Mesenchymal stem cell (in vitro differentiated cells and primary cell): ENCODE measurements around the gene APOL1.

Source experiments
- DNase-seq: peaks from one replicate; pipeline ENCODE4 v3.0.0-alpha.2; 2013
- H2AFZ ChIP-seq: one replicate; pipeline ENCODE4 v1.6.1; 2013; ENCODE audit warnings: low read depth, mild to moderate bottlenecking, control low read depth, inconsistent platforms, low read length, moderate library complexity
- H2AK5ac ChIP-seq: 2 replicates; pipeline ENCODE4 v1.6.1; 2013; ENCODE audit warnings: low read length, moderate library complexity, mild to moderate bottlenecking, inconsistent platforms; ENCODE audit not compliant: severe bottlenecking
- H2BK120ac ChIP-seq: one replicate; pipeline ENCODE4 v1.6.1; 2013; ENCODE audit warnings: low read depth, mild to moderate bottlenecking, inconsistent platforms, low read length, moderate library complexity
- H2BK12ac ChIP-seq, 2 experiments: one replicate each; pipeline ENCODE4 v1.6.1; 2013; ENCODE audit warnings: inconsistent platforms in 2 of 2, low read length in 2 of 2, mild to moderate bottlenecking in 2 of 2, moderate library complexity in 2 of 2, control low read depth in 1 of 2
- H2BK15ac ChIP-seq: one replicate; pipeline ENCODE4 v1.6.1; 2013; ENCODE audit warnings: mild to moderate bottlenecking, low read depth, inconsistent platforms; ENCODE audit not compliant: poor library complexity, severe bottlenecking
- H2BK5ac ChIP-seq: 2 replicates; pipeline ENCODE4 v1.6.1; 2013; ENCODE audit warnings: low read depth, mild to moderate bottlenecking, low read length, control low read depth, inconsistent platforms; ENCODE audit not compliant: poor library complexity, severe bottlenecking
- H3K14ac ChIP-seq, 2 experiments: one replicate each; pipeline ENCODE4 v1.6.1; 2013; ENCODE audit warnings: inconsistent platforms in 2 of 2, low read length in 2 of 2, control low read depth in 1 of 2, mild to moderate bottlenecking in 1 of 2, moderate library complexity in 1 of 2
- H3K18ac ChIP-seq, 2 experiments: one replicate each; pipeline ENCODE4 v1.6.1; 2013; ENCODE audit warnings: inconsistent platforms in 2 of 2, low read length in 2 of 2, control low read depth in 1 of 2, low read depth in 1 of 2, mild to moderate bottlenecking in 1 of 2
- H3K23ac ChIP-seq, 2 experiments: one replicate each; pipeline ENCODE4 v1.6.1; 2013; ENCODE audit warnings: inconsistent platforms in 2 of 2, low read length in 2 of 2, mild to moderate bottlenecking in 2 of 2, moderate library complexity in 2 of 2, control low read depth in 1 of 2
- H3K27ac ChIP-seq: 2 replicates; pipeline ENCODE4 v1.5.1; 2013; ENCODE audit warnings: mild to moderate bottlenecking, moderate library complexity, low read length, control low read depth, inconsistent platforms; ENCODE audit not compliant: poor library complexity, severe bottlenecking
- H3K27me3 ChIP-seq, 2 experiments: 2 replicates each; pipeline versions ENCODE4 v1.6.1 to v1.7.0; 2013; ENCODE audit warnings: low read length in 2 of 2, mild to moderate bottlenecking in 2 of 2, moderate library complexity in 2 of 2, control low read depth in 1 of 2, inconsistent platforms in 1 of 2; ENCODE audit not compliant: control insufficient read depth in 1 of 2, insufficient read depth in 1 of 2
- H3K36me3 ChIP-seq, 2 experiments: 2 replicates each; pipeline versions ENCODE4 v1.6.1 to v1.7.0; 2013; ENCODE audit warnings: low read length in 2 of 2, control low read depth in 1 of 2, inconsistent platforms in 1 of 2, low read depth in 1 of 2, mild to moderate bottlenecking in 1 of 2; ENCODE audit not compliant: insufficient read depth in 2 of 2, control insufficient read depth in 1 of 2
- H3K4ac ChIP-seq, 2 experiments: one replicate each; pipeline ENCODE4 v1.6.1; 2013; ENCODE audit warnings: inconsistent platforms in 2 of 2, low read length in 2 of 2, mild to moderate bottlenecking in 2 of 2, moderate library complexity in 2 of 2, control low read depth in 1 of 2, low read depth in 1 of 2
- H3K4me1 ChIP-seq: 2 replicates; pipeline ENCODE4 v1.6.1; 2013; ENCODE audit warnings: low read depth, low read length, control low read depth; ENCODE audit not compliant: control insufficient read depth, insufficient read depth
- H3K4me2 ChIP-seq: 2 replicates; pipeline ENCODE4 v1.6.1; 2013; ENCODE audit warnings: low read length, mild to moderate bottlenecking, inconsistent platforms; ENCODE audit not compliant: poor library complexity, severe bottlenecking
- H3K4me3 ChIP-seq, 2 experiments: 2 replicates each; pipeline versions ENCODE4 v1.5.1 to v1.7.0; 2013; ENCODE audit warnings: low read length in 2 of 2, mild to moderate bottlenecking in 2 of 2, control low read depth in 1 of 2, low read depth in 1 of 2; ENCODE audit not compliant: insufficient read depth in 1 of 2
- H3K79me1 ChIP-seq: replicated peaks from 2 replicates; pipeline ENCODE4 v1.6.1; 2013; ENCODE audit warnings: mild to moderate bottlenecking, control low read depth, low read length, inconsistent platforms; ENCODE audit not compliant: poor library complexity, severe bottlenecking
- H3K9ac ChIP-seq: 2 replicates; pipeline ENCODE4 v1.7.0; 2013; ENCODE audit warnings: mild to moderate bottlenecking, low read length, moderate library complexity
- H3K9me3 ChIP-seq: 2 replicates; pipeline ENCODE4 v1.7.0; 2013; ENCODE audit warnings: mild to moderate bottlenecking, low read length; ENCODE audit not compliant: control insufficient read depth
- H4K8ac ChIP-seq: one replicate; pipeline ENCODE4 v1.6.1; 2013; ENCODE audit warnings: inconsistent platforms, mild to moderate bottlenecking, low read length, moderate library complexity
- H4K91ac ChIP-seq: one replicate; pipeline ENCODE4 v1.6.1; 2013; ENCODE audit warnings: mild to moderate bottlenecking, low read length, inconsistent platforms
- WGBS: methylation state at CpG from one replicate; pipeline ENCODE4 v1.1.7; 2013; ENCODE audit warnings: mixed read lengths; 5-methylcytosine and 5-hydroxymethylcytosine counted together

The APOL1 gene

DNA sequence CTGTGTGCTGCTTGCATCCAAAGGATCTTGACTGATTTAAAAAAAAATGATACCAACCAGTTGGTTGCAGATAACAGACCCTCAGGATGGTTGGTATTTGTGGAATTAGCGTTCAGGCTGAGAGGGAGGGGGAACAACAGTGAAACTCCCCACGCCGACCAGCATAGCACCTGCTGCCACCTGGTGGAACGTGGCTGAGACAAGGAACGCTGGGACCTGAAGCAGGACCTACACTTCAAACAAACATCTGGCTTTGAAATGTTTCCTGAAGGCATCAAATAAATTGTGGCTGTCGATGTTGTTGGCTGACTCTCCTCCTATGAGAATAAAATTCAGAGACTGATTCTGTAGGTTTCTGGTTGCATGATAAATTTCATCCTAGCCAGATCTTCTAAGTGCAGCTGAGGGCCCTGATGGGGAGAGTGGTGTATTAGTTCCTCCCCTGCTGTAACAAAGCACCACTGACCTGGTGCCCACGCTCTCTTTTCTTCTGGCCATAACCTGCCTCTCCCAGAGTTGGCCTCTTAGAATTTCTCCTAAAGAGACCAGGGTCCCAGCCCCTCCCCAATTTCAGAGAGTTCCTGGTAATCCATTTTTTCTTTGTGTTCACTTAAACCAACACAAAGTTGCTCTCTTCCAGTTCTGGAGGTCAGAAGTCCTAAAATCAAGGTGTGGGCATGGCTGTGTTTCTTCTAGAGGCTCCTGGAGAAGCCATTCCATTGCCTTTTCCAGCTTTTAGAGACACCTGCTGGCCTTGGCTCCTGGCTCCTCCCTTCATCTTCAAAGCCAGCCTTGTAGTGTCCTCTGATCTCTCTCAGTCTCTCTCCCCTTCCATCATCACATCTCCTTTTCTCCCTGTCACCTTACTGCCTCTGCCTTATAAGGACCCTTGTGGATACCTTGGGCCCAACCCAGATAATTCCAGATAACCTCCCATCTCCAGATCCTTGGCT lies 30.9 kb upstream of the APOL1 start:
- 25% methylated on average over 7 of the region's 7 CpGs for WGBS
- Histone ChIP-seq H3K4me2 (no peak overlapping the region), H3K9ac (peak overlapping the region; percentile 75), H2BK15ac (no peak overlapping the region), H3K36me3 (peaks cover 10 to 12% of the 10 kb centered on the region in 2 experiments), H3K9me3 (no peaks in the 10 kb centered on the region), H2BK120ac (no peak overlapping the region), H3K18ac (no peak overlapping the region), H3K27ac (no peak overlapping the region), H3K27me3 (peaks cover 7 to 11% of the 10 kb centered on the region in 2 experiments), H3K4me1 (peaks cover 3% of the 10 kb centered on the region), H3K23ac (no peak overlapping the region), H4K91ac (peak overlapping the region; percentile 45), H2BK5ac (no peak overlapping the region), H4K8ac (no peak overlapping the region), H3K4me3 (no peak overlapping the region), H2AFZ (no peak overlapping the region), H2BK12ac (no peak overlapping the region), H3K4ac (no peak overlapping the region), H3K79me1 (no peaks in the 10 kb centered on the region), H3K14ac (no peak overlapping the region), H2AK5ac (peak overlapping the region; percentile 45)
- DNase-seq, result peak; percentile 32

DNA sequence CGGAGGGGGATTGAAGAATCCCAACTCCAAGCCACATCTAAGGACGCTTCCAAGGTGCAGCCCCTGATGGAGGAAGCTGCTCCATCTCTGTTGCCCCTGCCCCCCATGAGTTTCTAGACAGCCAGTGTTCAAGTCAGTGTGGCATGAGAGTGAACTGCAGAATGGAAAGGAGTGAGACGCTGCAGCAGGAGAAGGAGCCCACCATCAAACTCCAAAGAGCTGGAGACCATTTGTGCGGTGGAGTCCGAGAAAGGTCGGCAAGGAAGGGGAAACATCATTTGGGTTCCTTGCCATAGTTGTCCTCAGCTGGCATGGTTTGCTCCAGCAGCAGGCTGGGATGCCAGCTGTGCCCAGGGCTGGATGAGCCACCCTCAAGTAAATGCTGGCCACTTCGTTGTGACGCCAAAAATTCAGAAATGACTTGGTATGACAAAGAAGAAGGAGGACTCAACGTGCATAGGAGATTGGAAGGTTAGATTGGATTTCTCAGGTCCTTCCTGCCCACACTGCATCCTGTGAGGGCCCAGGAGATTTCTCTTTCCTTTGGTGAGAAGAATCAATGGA lies 30.0 kb upstream of the APOL1 start:
- H3K14ac ChIP-seq, result no peak overlapping the region
- H3K4me2 ChIP-seq, result no peak overlapping the region
- no peaks in the 10 kb centered on the region for H3K79me1 ChIP-seq
- H3K36me3 ChIP-seq, result peaks cover 18 to 21% of the 10 kb centered on the region in 2 experiments
- H3K27me3 ChIP-seq, result peaks cover 2 to 6% of the 10 kb centered on the region in 2 experiments
- H2AK5ac ChIP-seq, result no peak overlapping the region
- H3K4ac ChIP-seq, result no peak overlapping the region
- no peak overlapping the region for H2AFZ ChIP-seq
- no peak overlapping the region for H2BK15ac ChIP-seq
- H2BK12ac ChIP-seq, result no peak overlapping the region
- H2BK5ac ChIP-seq, result no peak overlapping the region
- 90% methylated on average over 8 of the region's 9 CpGs for WGBS
- H2BK120ac ChIP-seq, result no peak overlapping the region
- peaks cover 3% of the 10 kb centered on the region for H3K4me1 ChIP-seq
- H3K4me3 ChIP-seq, result no peak overlapping the region
- DNase-seq, result no peak
- H3K9ac ChIP-seq, result no peak overlapping the region
- no peak overlapping the region for H3K27ac ChIP-seq
- no peak overlapping the region for H3K18ac ChIP-seq
- H3K23ac ChIP-seq, result no peak overlapping the region
- H3K9me3 ChIP-seq, result no peaks in the 10 kb centered on the region
- no peak overlapping the region for H4K8ac ChIP-seq
- H4K91ac ChIP-seq, result no peak overlapping the region

GRCh38 chr22:36223504-36223903 lies 29.4 kb upstream of the APOL1 start:
- H3K4me2 ChIP-seq, result no peak overlapping the region
- no peak overlapping the region for H2BK12ac ChIP-seq
- WGBS, result 93% methylated on average over 8 of the region's 8 CpGs
- no peak overlapping the region for H3K4me3 ChIP-seq
- no peak overlapping the region for H2BK15ac ChIP-seq
- DNase-seq, result no peak
- H3K27ac ChIP-seq, result no peak overlapping the region
- H2BK120ac ChIP-seq, result no peak overlapping the region
- no peak overlapping the region for H3K18ac ChIP-seq
- H3K4me1 ChIP-seq, result peaks cover 3% of the 10 kb centered on the region
- peaks cover 0 to 3% of the 10 kb centered on the region in 2 experiments for H3K27me3 ChIP-seq
- H3K14ac ChIP-seq, result no peak overlapping the region
- no peaks in the 10 kb centered on the region for H3K9me3 ChIP-seq
- H4K91ac ChIP-seq, result no peak overlapping the region
- no peak overlapping the region for H2AK5ac ChIP-seq
- H2AFZ ChIP-seq, result no peak overlapping the region
- H3K4ac ChIP-seq, result no peak overlapping the region
- peaks cover 23% of the 10 kb centered on the region in 2 experiments for H3K36me3 ChIP-seq
- H3K9ac ChIP-seq, result no peak overlapping the region
- no peak overlapping the region for H2BK5ac ChIP-seq
- no peak overlapping the region for H3K23ac ChIP-seq
- no peaks in the 10 kb centered on the region for H3K79me1 ChIP-seq
- no peak overlapping the region for H4K8ac ChIP-seq

- H3K27me3 ChIP-seq, result peaks cover 0 to 3% of the 10 kb centered on the region in 2 experiments
- no peak overlapping the region for H2BK120ac ChIP-seq
- no peak overlapping the region for H2BK12ac ChIP-seq
- no peak overlapping the region for H3K9ac ChIP-seq
- peaks cover 30% of the 10 kb centered on the region in 2 experiments for H3K36me3 ChIP-seq
- no peak overlapping the region for H4K8ac ChIP-seq
- no peak overlapping the region for H2BK5ac ChIP-seq
- H2AFZ ChIP-seq, result no peak overlapping the region
- no peak overlapping the region for H3K4me3 ChIP-seq
- H3K4ac ChIP-seq, result no peak overlapping the region
- no peaks in the 10 kb centered on the region for H3K79me1 ChIP-seq
- WGBS, result 89% methylated on average over 4 of the region's 4 CpGs
- no peak overlapping the region for H2BK15ac ChIP-seq
- no peak overlapping the region for H3K18ac ChIP-seq
- no peak overlapping the region for H2AK5ac ChIP-seq
- no peak overlapping the region for H4K91ac ChIP-seq
- peaks cover 3% of the 10 kb centered on the region for H3K4me1 ChIP-seq
- no peaks in the 10 kb centered on the region for H3K9me3 ChIP-seq
- no peak overlapping the region for H3K4me2 ChIP-seq
- H3K27ac ChIP-seq, result no peak overlapping the region
- H3K14ac ChIP-seq, result no peak overlapping the region
- H3K23ac ChIP-seq, result no peak overlapping the region
- no peak for DNase-seq
Observed at GRCh38 chr22:36224245-36224644, 28.7 kb upstream of the APOL1 start.
